Measurements from ENCODE around the gene MICALL2.

- TF ChIP-seq CTCF (conservative IDR thresholded peaks at IDR 0.05 in 1 of 2, IDR thresholded peaks at IDR 0.05 in 1 of 2; ENCODE audit: low read depth in 1 of 2, low read length in 2 of 2), result no peak
- no peak for TF ChIP-seq EZH2 (IDR thresholded peaks at IDR 0.05; ENCODE audit: low read length, missing control alignments)
Measured at GRCh38 chr7:1419310-1419634, 40.0 kb downstream of the MICALL2 start.

Measured in fibroblast of lung (primary cell).